H1 (cell line): Measurements from ENCODE around the gene TMC3. TPM values are rescaled to one million over a fixed set of nuclear protein-coding genes. Genes with fewer than 3 reads are reported as not detected.

Experiments used
- CTCF ChIA-PET: fragments of 300-600 bp; sonication (Branson Sonifier 250); formaldehyde crosslinking; loops from one replicate; lab custom pipeline; 2021; ENCODE audit not compliant: partially characterized antibody; lab: Charles Lee
- POLR2A ChIA-PET: fragments of 300-600 bp; sonication (Branson Sonifier 250); formaldehyde crosslinking; loops from one replicate; lab custom pipeline; 2021; ENCODE audit warnings: inconsistent platforms; ENCODE audit not compliant: partially characterized antibody; lab: Charles Lee
- DNase-seq, 2 experiments: peaks; one replicate each; pipeline versions ENCODE4 v3.0.0 to v3.0.0-alpha.2; 2010 to 2022; ENCODE audit warnings: low spot score in 2 of 2, low read depth in 1 of 2, mixed read lengths in 1 of 2
- FAIRE-seq: peaks from 2 replicates; lab custom pipeline; 2011; peaks lifted over from hg19 to GRCh38; lab: Jason Lieb, UNC
- H2AFZ ChIP-seq: 2 replicates; pipeline ENCODE4 v1.8.1; 2012; ENCODE audit warnings: low read length, inconsistent platforms
- H2AK5ac ChIP-seq: 2 replicates; pipeline ENCODE4 v1.6.1; 2013; ENCODE audit warnings: low read depth, low read length
- H2BK120ac ChIP-seq: replicated peaks from 2 replicates; pipeline ENCODE3; 2013; ENCODE audit warnings: low read depth, low read length, inconsistent platforms
- H2BK12ac ChIP-seq: 2 replicates; pipeline ENCODE4 v1.6.1; 2013; ENCODE audit warnings: low read depth, low read length
- H2BK15ac ChIP-seq: 2 replicates; pipeline ENCODE4 v1.6.1; 2013; ENCODE audit warnings: low read length
- H2BK20ac ChIP-seq: 2 replicates; pipeline ENCODE4 v1.6.1; 2013; ENCODE audit warnings: low read length
- H2BK5ac ChIP-seq: 2 replicates; pipeline ENCODE4 v1.6.1; 2013; ENCODE audit warnings: low read depth, low read length
- H3K14ac ChIP-seq: 2 replicates; pipeline ENCODE4 v1.6.1; 2013; ENCODE audit warnings: inconsistent platforms; ENCODE audit not compliant: insufficient read length
- H3K18ac ChIP-seq: 2 replicates; pipeline ENCODE4 v1.6.1; 2013; ENCODE audit warnings: low read length; ENCODE audit errors: extremely low read depth
- H3K23ac ChIP-seq: 2 replicates; pipeline ENCODE4 v1.6.1; 2013; ENCODE audit warnings: inconsistent platforms; ENCODE audit not compliant: insufficient read length
- H3K23me2 ChIP-seq: 2 replicates; pipeline ENCODE4 v1.6.1; 2013; ENCODE audit warnings: low read depth, low read length
- H3K27ac ChIP-seq: 2 replicates; pipeline ENCODE4 v1.6.1; 2011; ENCODE audit warnings: low read depth, low read length, inconsistent platforms
- H3K27me3 ChIP-seq, 4 experiments: replicated peaks in 1 of 4; 1 replicate in 1 of 4; 2 replicates in 3 of 4; pipeline versions ENCODE4 v1.6.1 to v1.8.1; 2011 to 2013; ENCODE audit warnings: low read length in 3 of 4, mild to moderate bottlenecking in 3 of 4, inconsistent platforms in 2 of 4, mixed read lengths in 2 of 4, moderate library complexity in 1 of 4; ENCODE audit not compliant: control insufficient read depth in 3 of 4, insufficient read depth in 3 of 4; ENCODE audit errors: extremely low read depth in 1 of 4
- H3K36me3 ChIP-seq, 4 experiments: 2 replicates each; pipeline versions ENCODE4 v1.6.1 to v1.8.1; 2011 to 2013; ENCODE audit warnings: mild to moderate bottlenecking in 4 of 4, low read length in 3 of 4, moderate library complexity in 2 of 4, control low read depth in 1 of 4, inconsistent platforms in 1 of 4; ENCODE audit not compliant: insufficient read depth in 4 of 4, control insufficient read depth in 2 of 4
- H3K4ac ChIP-seq: replicated peaks from 2 replicates; pipeline ENCODE3; 2013; ENCODE audit warnings: low read length, low read depth, mixed read lengths, inconsistent platforms; ENCODE audit not compliant: insufficient read length
- H3K4me1 ChIP-seq, 4 experiments: replicated peaks in 1 of 4; 1 replicate in 1 of 4; 2 replicates in 3 of 4; pipeline versions ENCODE4 v1.6.1 to v1.8.1; 2011 to 2013; ENCODE audit warnings: low read length in 3 of 4, inconsistent platforms in 2 of 4, mixed read lengths in 1 of 4; ENCODE audit not compliant: insufficient read depth in 4 of 4, control insufficient read depth in 3 of 4
- H3K4me2 ChIP-seq, 2 experiments: 2 replicates each; pipeline versions ENCODE4 v1.6.1 to v1.8.1; 2011 to 2013; ENCODE audit warnings: low read depth in 2 of 2, low read length in 2 of 2, control low read depth in 1 of 2, inconsistent platforms in 1 of 2, mild to moderate bottlenecking in 1 of 2; ENCODE audit not compliant: insufficient read depth in 1 of 2
- H3K4me3 ChIP-seq, 4 experiments: fragments of 200-600, 300-600 bp in 1 of 4; sonication (generic), shearing (Covaris generic), sonication (Bioruptor Twin) in 1 of 4; 2 replicates each; pipeline versions ENCODE4 v1.5.1 to v1.8.1; 2011 to 2016; ENCODE audit warnings: low read length in 4 of 4, low read depth in 3 of 4, control low read depth in 2 of 4, inconsistent platforms in 2 of 4, mild to moderate bottlenecking in 2 of 4, mixed read lengths in 1 of 4, moderate library complexity in 1 of 4; ENCODE audit not compliant: insufficient read depth in 2 of 4; ENCODE audit errors: extremely low read depth in 1 of 4
- H3K56ac ChIP-seq: replicated peaks from 2 replicates; pipeline ENCODE3; 2013; ENCODE audit warnings: low read depth, mild to moderate bottlenecking, mixed read lengths, low read length, inconsistent platforms; ENCODE audit not compliant: insufficient read length
- H3K79me1 ChIP-seq: 2 replicates; pipeline ENCODE4 v1.6.1; 2013; ENCODE audit warnings: low read depth, low read length, control low read depth
- H3K79me2 ChIP-seq, 2 experiments: 2 replicates each; pipeline versions ENCODE4 v1.6.1 to v1.8.1; 2012 to 2013; ENCODE audit warnings: low read length in 2 of 2, mild to moderate bottlenecking in 2 of 2, inconsistent platforms in 1 of 2; ENCODE audit not compliant: insufficient read depth in 2 of 2, control insufficient read depth in 1 of 2
- H3K9ac ChIP-seq, 4 experiments: replicated peaks in 1 of 4; 1 replicate in 1 of 4; 2 replicates in 3 of 4; pipeline versions ENCODE4 v1.6.1 to v1.8.1; 2011 to 2013; ENCODE audit warnings: low read depth in 3 of 4, low read length in 3 of 4, control low read depth in 2 of 4, mild to moderate bottlenecking in 2 of 4, moderate library complexity in 2 of 4, inconsistent platforms in 1 of 4; ENCODE audit errors: extremely low read depth in 1 of 4
- H3K9me3 ChIP-seq, 2 experiments: 2 replicates each; pipeline versions ENCODE4 v1.6.1 to v1.8.1; 2012 to 2013; ENCODE audit warnings: mild to moderate bottlenecking in 2 of 2, moderate library complexity in 2 of 2, control low read depth in 1 of 2, inconsistent platforms in 1 of 2, low read depth in 1 of 2, low read length in 1 of 2, mixed read lengths in 1 of 2; ENCODE audit not compliant: insufficient read depth in 2 of 2
- H4K20me1 ChIP-seq, 2 experiments: replicated peaks in 1 of 2; 2 replicates each; pipeline versions ENCODE3 to v1.8.1; 2011 to 2013; ENCODE audit warnings: inconsistent platforms in 2 of 2, low read length in 2 of 2, mild to moderate bottlenecking in 1 of 2; ENCODE audit not compliant: insufficient read depth in 2 of 2, control insufficient read depth in 1 of 2
- H4K5ac ChIP-seq: 2 replicates; pipeline ENCODE4 v1.6.1; 2013; ENCODE audit warnings: low read length, low read depth, mixed read lengths, inconsistent platforms; ENCODE audit not compliant: insufficient read length
- H4K8ac ChIP-seq: 2 replicates; pipeline ENCODE4 v1.8.0; 2013; ENCODE audit warnings: mild to moderate bottlenecking, moderate library complexity, low read length, inconsistent platforms; ENCODE audit not compliant: insufficient read depth; ENCODE audit errors: extremely low read depth
- H4K91ac ChIP-seq: replicated peaks from 2 replicates; pipeline ENCODE3; 2013; ENCODE audit warnings: low read length, mixed read lengths, inconsistent platforms; ENCODE audit not compliant: insufficient read length
- CEBPB ChIP-seq: IDR thresholded peaks from 2 replicates; pipeline ENCODE4 v1.6.1; 2012; ENCODE audit warnings: low read depth, low read length
- EP300 ChIP-seq, 2 experiments: IDR thresholded peaks; 1 replicate in 1 of 2; 2 replicates in 1 of 2; pipeline ENCODE4 v1.6.1; 2011 to 2012; ENCODE audit warnings: low read depth in 2 of 2, low read length in 2 of 2, mild to moderate bottlenecking in 2 of 2, borderline replicate concordance in 1 of 2, inconsistent platforms in 1 of 2, moderate library complexity in 1 of 2
- EZH2 ChIP-seq: fragments of 200-600 bp; sonication (generic); IDR thresholded peaks from 2 replicates; pipeline ENCODE4 v1.7.1; 2012; ENCODE audit warnings: low read depth, mild to moderate bottlenecking, moderate library complexity, low read length, inconsistent platforms; ENCODE audit not compliant: severe bottlenecking
- KDM4A ChIP-seq: IDR thresholded peaks from one replicate; pipeline ENCODE4 v1.7.1; 2012; ENCODE audit warnings: low read depth, mild to moderate bottlenecking, moderate library complexity, low read length, inconsistent platforms; ENCODE audit not compliant: severe bottlenecking
- MAFK ChIP-seq: IDR thresholded peaks from 2 replicates; pipeline ENCODE4 v1.6.1; 2012; ENCODE audit warnings: low read depth, mild to moderate bottlenecking, improper control_type of control experiment, low read length
- POLR2AphosphoS5 ChIP-seq: IDR thresholded peaks from 2 replicates; pipeline ENCODE4 v1.6.1; 2011; ENCODE audit warnings: low read depth, low read length
- RBBP5 ChIP-seq: IDR thresholded peaks from 2 replicates; pipeline ENCODE4 v1.7.1; 2012; ENCODE audit warnings: low read depth, mild to moderate bottlenecking, inconsistent platforms, low read length, moderate library complexity, borderline replicate concordance
- SAP30 ChIP-seq: fragments of 300-600 bp; sonication (generic); IDR thresholded peaks from 2 replicates; pipeline ENCODE4 v1.7.1; 2012; ENCODE audit warnings: low read length, moderate library complexity, mild to moderate bottlenecking, inconsistent platforms; ENCODE audit not compliant: insufficient read depth, insufficient replicate concordance
- SP1 ChIP-seq: IDR thresholded peaks from 2 replicates; pipeline ENCODE4 v1.6.1; 2011; ENCODE audit warnings: low read depth, low read length
- WGBS, 2 experiments: shearing (Covaris generic) in 1 of 2; methylation state at CpG; one replicate each; pipeline versions ENCODE4 v1.1.6 to v1.1.7; 2013 to 2015; ENCODE audit warnings: low lambda C conversion rate in 2 of 2, mixed read lengths in 2 of 2, inconsistent platforms in 1 of 2, low coverage in 1 of 2, missing lambda C conversion rate in 1 of 2; ENCODE audit not compliant: insufficient replicate concordance in 2 of 2, insufficient coverage in 1 of 2, insufficient read length in 1 of 2; ENCODE audit errors: extremely low coverage in 1 of 2, missing lambda C conversion rate in 1 of 2; 5-methylcytosine and 5-hydroxymethylcytosine counted together
- polyA plus RNA-seq, 7 experiments: library from polyadenylated mRNA; depleted of rRNA in 3 of 7; stranded (reverse) in 5 of 7; unstranded in 2 of 7; fragments of >200 nt in 5 of 7; fragments of 200-250 nt in 2 of 7; gene quantifications; 1 replicate in 5 of 7; 2 replicates in 1 of 7; 4 replicates in 1 of 7; pipeline versions ENCODE4 v1.2.1 to v1.2.3, GENCODE V29; 2011 to 2013; ENCODE audit warnings: missing spikeins in 2 of 7, mixed read lengths in 2 of 7
- total RNA-seq: library from RNA; stranded (reverse); fragmentation: NEBNext Ultra II Directional; extraction: Animal tissue kit (Norgen Biotek cat#: 25700); gene quantifications from 2 replicates; pipeline ENCODE4 v1.2.1, GENCODE V29; 2021

Gene TMC3
- total and polyA plus RNA-seq, 2 of the 8 experiments (the other 6 are each of a cell fraction or from before 2014, with no cell fraction given): not detected

DNA sequence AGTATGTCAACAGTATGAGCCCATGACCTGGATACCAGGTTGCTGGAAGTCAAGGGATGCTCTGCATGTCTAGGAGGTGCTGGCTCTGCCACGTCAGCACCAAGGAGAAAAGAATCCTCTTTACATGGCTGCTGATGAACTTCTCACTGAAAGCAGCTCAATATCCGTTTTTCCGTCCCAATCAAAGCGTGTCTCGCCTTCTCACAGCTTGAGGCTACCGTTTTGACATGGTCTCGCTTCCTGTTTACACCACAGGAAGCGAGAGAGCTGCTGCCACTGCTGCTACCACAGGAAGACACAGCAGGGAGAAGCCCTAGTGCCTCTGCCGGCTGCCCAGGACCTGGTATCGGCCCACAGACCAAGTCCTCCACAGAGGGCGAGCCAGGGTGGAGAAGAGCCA, 77.3 kb downstream of the TMC3 start:
- Histone ChIP-seq H3K9ac (no peak overlapping the region), H3K4ac (no peak overlapping the region), H3K4me1 (peaks cover 0 to 7% (median 4%) of the 10 kb centered on the region in 4 experiments; a peak in 4 of 7 replicates), H3K4me3 (no peak overlapping the region), H2BK20ac (no peak overlapping the region), H3K18ac (no peak overlapping the region), H3K36me3 (no peaks in the 10 kb centered on the region), H3K56ac (no peak overlapping the region), H2AFZ (no peak overlapping the region), H4K91ac (no peak overlapping the region), H3K9me3 (no peaks in the 10 kb centered on the region), H4K8ac (no peak overlapping the region), H3K79me1 (no peaks in the 10 kb centered on the region), H3K23me2 (no peaks in the 10 kb centered on the region), H2BK5ac (no peak overlapping the region), H3K14ac (no peak overlapping the region), H3K27me3 (no peaks in the 10 kb centered on the region; a peak in 1 of 7 replicates), H2BK15ac (no peak overlapping the region), H4K5ac (no peak overlapping the region), H3K79me2 (no peaks in the 10 kb centered on the region), H3K27ac (no peak overlapping the region), H4K20me1 (no peaks in the 10 kb centered on the region), H2BK120ac (no peak overlapping the region), H2BK12ac (no peak overlapping the region), H3K4me2 (no peak overlapping the region; a peak in 1 of 4 replicates), H3K23ac (no peak overlapping the region), H2AK5ac (no peak overlapping the region)
- no peak for TF ChIP-seq POLR2AphosphoS5
- TF ChIP-seq RBBP5: no peak
- no peak for TF ChIP-seq SP1
- TF ChIP-seq CEBPB: no peak
- TF ChIP-seq SAP30: no peak
- TF ChIP-seq MAFK: no peak
- TF ChIP-seq KDM4A: no peak
- TF ChIP-seq EZH2: no peak
- TF ChIP-seq EP300 (IDR thresholded peaks at IDR 0.05; ENCODE audit: borderline replicate concordance in 1 of 2, low read depth in 2 of 2, low read length in 2 of 2): no peak
- CTCF ChIA-PET: interaction anchor here (1.2 to 2.9 kb wide), 3 partner anchors 13 to 104 kb away, joined by 3 to 14 read pairs (median 3); no protein-coding TSS in a partner anchor
- 85% methylated on average over 11 of the region's 11 CpGs; no CpG with 5 or more reads in 1 of the 2 experiments for WGBS, 2 experiments
- no peak for FAIRE-seq
- no peak for DNase-seq
- POLR2A ChIA-PET: no interaction called here
